Vagina (tissue), 2 donors: ENCODE measurements around the gene KRTAP9-6. TPM values are rescaled to one million over a fixed set of nuclear protein-coding genes. Genes with fewer than 3 reads are reported as not detected.
"Not testable (repeated sequence)": the region's sequence is repeated elsewhere in the genome, so short reads cannot be mapped to it uniquely, and the experiment has no call there.

Experiments
- DNase-seq, 2 donors: peaks; one replicate each; pipeline ENCODE4 v3.0.0-alpha.2; 2017; ENCODE audit errors: extremely low spot score in 2 of 2
- H3K27ac ChIP-seq: fragments of 200-600 bp; sonication (generic); one replicate; pipeline ENCODE4 v1.5.1; 2019
- H3K27me3 ChIP-seq: fragments of 200-600 bp; sonication (generic); one replicate; pipeline ENCODE4 v1.5.1; 2019
- H3K36me3 ChIP-seq, 2 donors: fragments of 200-600 bp; sonication (generic); one replicate each; pipeline ENCODE4 v1.5.1; 2017 to 2019
- H3K4me1 ChIP-seq: fragments of 200-600 bp; sonication (generic); one replicate; pipeline ENCODE4 v1.5.1; 2019
- H3K4me3 ChIP-seq, 2 donors: fragments of 200-600 bp; sonication (generic); 1 replicate in 1 of 2; 2 replicates in 1 of 2; pipeline ENCODE4 v1.5.1; 2016 to 2019
- H3K9me3 ChIP-seq: fragments of 200-600 bp; sonication (generic); one replicate; pipeline ENCODE4 v1.5.1; 2019
- CTCF ChIP-seq, 3 experiments: fragments of 450-650 bp in 2 of 3; fragments of 200-600 bp in 1 of 3; sonication (generic) in 1 of 3; IDR thresholded peaks; one replicate each; pipeline ENCODE4 v1.5.1; 2017 to 2019; ENCODE audit warnings: antibody characterized with exemption in 3 of 3, mild to moderate bottlenecking in 2 of 3, moderate library complexity in 2 of 3
- POLR2A ChIP-seq, 2 donors: fragments of 450-650 bp; IDR thresholded peaks; one replicate each; pipeline ENCODE4 v1.6.1; 2017; ENCODE audit warnings: antibody characterized with exemption in 2 of 2, mild to moderate bottlenecking in 2 of 2, moderate library complexity in 2 of 2
- POLR2AphosphoS5 ChIP-seq, 2 donors: sonication (generic); formaldehyde crosslinking; IDR thresholded peaks; one replicate each; pipeline ENCODE4 v1.9.0; 2017; ENCODE audit warnings: antibody characterized with exemption in 2 of 2, mild to moderate bottlenecking in 2 of 2, low read depth in 1 of 2; ENCODE audit not compliant: insufficient read depth in 1 of 2
- intact Hi-C: fragments of 100-400 bp; cut with DNase I; formaldehyde crosslinking; loops from one replicate; pipeline ENCODE4 v1.15.1; 2023
- total RNA-seq: library from RNA; depleted of rRNA; stranded (reverse); fragments of >200 nt; gene quantifications from one replicate; pipeline ENCODE4 v1.2.3, GENCODE V29; 2016

The KRTAP9-6 gene
- not detected for total RNA-seq

GRCh38 chr17:41265078-41265477, at the start of gene KRTAP9-6:
Gene KRTAP9-6, plus strand, starts transcription at chr17:41265378. Its CDS starts 0 bp downstream, at chr17:41265378.
- no peak for TF ChIP-seq POLR2AphosphoS5 (IDR thresholded peaks at IDR 0.05; ENCODE audit: insufficient read depth in 1 of 2, low read depth in 1 of 2)
- no peak for TF ChIP-seq CTCF (IDR thresholded peaks at IDR 0.05)
- no peak for TF ChIP-seq POLR2A (IDR thresholded peaks at IDR 0.05)
- no peak within 1 kb of the TSS for H3K27ac ChIP-seq
- H3K27me3 ChIP-seq: no peaks in the 10 kb centered on the region
- H3K9me3 ChIP-seq: no peaks in the 10 kb centered on the region
- H3K4me3 ChIP-seq: no peak within 1 kb of the TSS
- no peaks in the 10 kb centered on the region for H3K4me1 ChIP-seq
- DNase-seq: no peak
- intact Hi-C loops: no loop called here
- H3K36me3 ChIP-seq: no peaks in the 10 kb centered on the region

- Histone ChIP-seq H3K4me3 (no peak overlapping the region), H3K9me3 (no peaks in the 10 kb centered on the region), H3K27ac (no peak overlapping the region), H3K4me1 (peaks cover 6% of the 10 kb centered on the region), H3K36me3 (no peaks in the 10 kb centered on the region), H3K27me3 (no peaks in the 10 kb centered on the region)
- TF ChIP-seq POLR2AphosphoS5 (IDR thresholded peaks at IDR 0.05; ENCODE audit: insufficient read depth in 1 of 2, low read depth in 1 of 2) (no peak), POLR2A (IDR thresholded peaks at IDR 0.05) (no peak), CTCF (IDR thresholded peaks at IDR 0.05) (no peak)
- DNase-seq: no peak
- intact Hi-C loops: no loop called here
These were observed 49.5 kb upstream of the KRTAP9-6 start for GRCh38 chr17:41215681-41216080.

GRCh38 chr17:41223821-41224220, 41.4 kb upstream of the KRTAP9-6 start:
- Histone ChIP-seq H3K9me3 (no peaks in the 10 kb centered on the region), H3K27ac (no peak overlapping the region), H3K36me3 (no peaks in the 10 kb centered on the region), H3K4me3 (no peak overlapping the region), H3K4me1 (no peaks in the 10 kb centered on the region), H3K27me3 (no peaks in the 10 kb centered on the region)
- intact Hi-C loops: no loop called here
- no peak for DNase-seq
- TF ChIP-seq POLR2AphosphoS5 (IDR thresholded peaks at IDR 0.05; ENCODE audit: insufficient read depth in 1 of 2, low read depth in 1 of 2): no peak
- TF ChIP-seq POLR2A (IDR thresholded peaks at IDR 0.05): no peak
- no peak for TF ChIP-seq CTCF (IDR thresholded peaks at IDR 0.05)

- TF ChIP-seq POLR2A (IDR thresholded peaks at IDR 0.05) (no peak), POLR2AphosphoS5 (IDR thresholded peaks at IDR 0.05; ENCODE audit: insufficient read depth in 1 of 2, low read depth in 1 of 2) (no peak), CTCF (IDR thresholded peaks at IDR 0.05) (no peak)
- no peak for DNase-seq
- no peaks in the 10 kb centered on the region for H3K4me1 ChIP-seq
- H3K4me3 ChIP-seq: no peak overlapping the region
- H3K36me3 ChIP-seq: no peaks in the 10 kb centered on the region
- no peak overlapping the region for H3K27ac ChIP-seq
- intact Hi-C loops: no loop called here
- H3K9me3 ChIP-seq: no peaks in the 10 kb centered on the region
- H3K27me3 ChIP-seq: no peaks in the 10 kb centered on the region
These were observed 39.1 kb upstream of the KRTAP9-6 start for GRCh38 chr17:41226051-41226450.

- H3K4me1 ChIP-seq, DNase-seq, H3K36me3 ChIP-seq, H3K27me3 ChIP-seq, H3K4me3 ChIP-seq, H3K27ac ChIP-seq, H3K9me3 ChIP-seq, intact Hi-C loops: not testable (repeated sequence)
These were observed 38.5 kb upstream of the KRTAP9-6 start, which contains the start of gene KRTAP9-2 for GRCh38 chr17:41226598-41227095. Gene KRTAP9-2, plus strand, starts transcription at chr17:41226648. Its CDS starts 7 bp downstream, at chr17:41226655.
